ENCODE measurements around the gene SARM1.

DNA sequence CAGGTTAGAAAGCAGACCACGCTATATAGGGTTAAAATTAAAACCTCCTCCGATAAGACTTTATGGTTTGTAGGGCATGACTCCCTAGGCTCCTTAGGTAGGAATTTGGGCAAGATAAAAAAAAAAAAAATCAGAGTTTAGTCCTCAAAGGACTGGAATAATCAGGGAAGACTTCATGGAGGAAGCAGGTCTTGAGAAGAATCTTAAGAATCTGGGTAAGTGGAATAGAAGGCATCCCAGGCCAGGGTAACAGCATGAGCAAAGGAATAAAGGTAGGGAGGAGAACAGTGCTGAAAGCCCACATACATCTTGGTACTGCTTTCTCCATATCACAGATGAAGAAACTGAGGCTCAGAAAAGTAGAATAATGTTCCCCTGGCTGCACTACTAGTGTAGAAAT, 19.1 kb downstream of the SARM1 start:
- TF ChIP-seq, protein P1, sequence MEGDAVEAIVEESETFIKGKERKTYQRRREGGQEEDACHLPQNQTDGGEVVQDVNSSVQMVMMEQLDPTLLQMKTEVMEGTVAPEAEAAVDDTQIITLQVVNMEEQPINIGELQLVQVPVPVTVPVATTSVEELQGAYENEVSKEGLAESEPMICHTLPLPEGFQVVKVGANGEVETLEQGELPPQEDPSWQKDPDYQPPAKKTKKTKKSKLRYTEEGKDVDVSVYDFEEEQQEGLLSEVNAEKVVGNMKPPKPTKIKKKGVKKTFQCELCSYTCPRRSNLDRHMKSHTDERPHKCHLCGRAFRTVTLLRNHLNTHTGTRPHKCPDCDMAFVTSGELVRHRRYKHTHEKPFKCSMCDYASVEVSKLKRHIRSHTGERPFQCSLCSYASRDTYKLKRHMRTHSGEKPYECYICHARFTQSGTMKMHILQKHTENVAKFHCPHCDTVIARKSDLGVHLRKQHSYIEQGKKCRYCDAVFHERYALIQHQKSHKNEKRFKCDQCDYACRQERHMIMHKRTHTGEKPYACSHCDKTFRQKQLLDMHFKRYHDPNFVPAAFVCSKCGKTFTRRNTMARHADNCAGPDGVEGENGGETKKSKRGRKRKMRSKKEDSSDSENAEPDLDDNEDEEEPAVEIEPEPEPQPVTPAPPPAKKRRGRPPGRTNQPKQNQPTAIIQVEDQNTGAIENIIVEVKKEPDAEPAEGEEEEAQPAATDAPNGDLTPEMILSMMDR (IDR thresholded peaks at IDR 0.05; ENCODE audit: low read depth, low read length) = no peak
- TF ChIP-seq EZH2phosphoT487 (IDR thresholded peaks at IDR 0.05; ENCODE audit: low read depth) = no peak
